Activated CD8-positive, alpha-beta memory T cell treated with anti-CD3 and anti-CD28 coated beads, Interleukin-2, amount 50 U/mL, for 1 hour (primary cell): ENCODE measurements around the gene LSM7.
"Not testable (repeated sequence)": the region's sequence is repeated elsewhere in the genome, so short reads cannot be mapped to it uniquely, and the experiment has no call there.

ENCODE experiments used
- DNase-seq: peaks from one replicate; pipeline ENCODE4 v3.0.0-alpha.2; 2020; ENCODE audit errors: extremely low read depth

The LSM7 gene

GRCh38 chr19:2355168-2356035 lies 27.0 kb upstream of the LSM7 start:
- DNase-seq: no peak

GRCh38 chr19:2354670-2355069 lies 26.3 kb upstream of the LSM7 start:
- DNase-seq: no peak

GRCh38 chr19:2353887-2354592 lies 25.7 kb upstream of the LSM7 start:
- DNase-seq: no peak

- no peak for DNase-seq
These were observed 24.9 kb upstream of the LSM7 start for GRCh38 chr19:2353159-2353886.

GRCh38 chr19:2352121-2352520 lies 23.7 kb upstream of the LSM7 start:
- no peak for DNase-seq

- no peak for DNase-seq
These were observed 23.2 kb upstream of the LSM7 start for GRCh38 chr19:2351591-2351990.

GRCh38 chr19:2350656-2351055 lies 22.3 kb upstream of the LSM7 start:
- no peak for DNase-seq

- DNase-seq: not testable (repeated sequence)
These were observed 21.4 kb upstream of the LSM7 start for GRCh38 chr19:2349818-2350217.

GRCh38 chr19:2345794-2346663 lies 17.6 kb upstream of the LSM7 start:
- no peak for DNase-seq

- no peak for DNase-seq
These were observed 16.7 kb upstream of the LSM7 start for GRCh38 chr19:2345076-2345475.

- no peak for DNase-seq
These were observed 16.0 kb upstream of the LSM7 start for GRCh38 chr19:2344381-2344870.

- no peak for DNase-seq
These were observed 15.1 kb upstream of the LSM7 start for GRCh38 chr19:2343289-2343982.

GRCh38 chr19:2342656-2343288 lies 14.4 kb upstream of the LSM7 start:
- no peak for DNase-seq

- DNase-seq: no peak
These were observed 13.6 kb upstream of the LSM7 start for GRCh38 chr19:2341982-2342381.

GRCh38 chr19:2341244-2341751 lies 12.9 kb upstream of the LSM7 start:
- no peak for DNase-seq

- DNase-seq: no peak
These were observed 12.3 kb upstream of the LSM7 start for GRCh38 chr19:2340496-2341243.

- no peak for DNase-seq
These were observed 11.4 kb upstream of the LSM7 start for GRCh38 chr19:2339644-2340310.

GRCh38 chr19:2338751-2339643 lies 10.6 kb upstream of the LSM7 start:
- DNase-seq: no peak
